Esophagus squamous epithelium (tissue), 5 donors: ENCODE measurements around the gene APOF. TPM values are rescaled to one million over a fixed set of nuclear protein-coding genes. Genes with fewer than 3 reads are reported as not detected.

Experiments
- DNase-seq: peaks from one replicate; lab custom pipeline; 2025; lab: John Stamatoyannopoulos, UW
- H3K27ac ChIP-seq, 4 donors: fragments of 200-600 bp; sonication (generic); one replicate each; pipeline ENCODE4 v1.5.1; 2016 to 2019; ENCODE audit warnings: mild to moderate bottlenecking in 1 of 4
- H3K27me3 ChIP-seq, 4 donors: fragments of 200-600 bp; sonication (generic); 1 replicate in 3 of 4; 2 replicates in 1 of 4; pipeline versions ENCODE4 v1.5.1 to v1.6.0; 2017 to 2021; ENCODE audit warnings: antibody characterized with exemption in 1 of 4
- H3K36me3 ChIP-seq, 3 donors: fragments of 200-600 bp; sonication (generic); one replicate each; pipeline ENCODE4 v1.5.1; 2016 to 2019
- H3K4me1 ChIP-seq, 3 donors: fragments of 200-600 bp; sonication (generic); one replicate each; pipeline ENCODE4 v1.5.1; 2017 to 2019
- H3K4me3 ChIP-seq, 4 donors: fragments of 200-600 bp; sonication (generic); 1 replicate in 3 of 4; 2 replicates in 1 of 4; pipeline ENCODE4 v1.5.1; 2016 to 2019; ENCODE audit warnings: mild to moderate bottlenecking in 2 of 4, moderate library complexity in 1 of 4
- H3K9me3 ChIP-seq, 3 donors: fragments of 200-600 bp; sonication (generic); one replicate each; pipeline ENCODE4 v1.5.1; 2016 to 2019
- POLR2A ChIP-seq, 4 donors: fragments of 450-650 bp; IDR thresholded peaks; one replicate each; pipeline ENCODE4 v1.6.1; 2017; ENCODE audit warnings: antibody characterized with exemption in 4 of 4, mild to moderate bottlenecking in 4 of 4, moderate library complexity in 3 of 4
- WGBS, 2 donors: methylation state at CpG; one replicate each; pipeline ENCODE4 v1.1.5; 2018; 5-methylcytosine and 5-hydroxymethylcytosine counted together
- intact Hi-C: fragments of 100-400 bp; cut with DNase I; formaldehyde crosslinking; loops from one replicate; pipeline ENCODE4 v1.15.0; 2022
- total RNA-seq, 4 donors: library from RNA; depleted of rRNA; stranded (reverse); fragments of >200 nt; gene quantifications; one replicate each; pipeline ENCODE4 v1.1.0, GENCODE V29; 2016
- TF ChIP-seq, protein P1 (sequence below), 6 experiments: fragments of 450-650 bp in 4 of 6; fragments of 200-600 bp in 2 of 6; sonication (generic) in 2 of 6; IDR thresholded peaks; one replicate each; pipeline ENCODE4 v1.5.1; 2016 to 2019; ENCODE audit warnings: antibody characterized with exemption in 6 of 6, mild to moderate bottlenecking in 4 of 6, moderate library complexity in 4 of 6
- donor health status: DM: yes; HTN: yes; CAD: no.

APOF gene
- total RNA-seq, 4 donors from 2014 or later, result not detected

DNA sequence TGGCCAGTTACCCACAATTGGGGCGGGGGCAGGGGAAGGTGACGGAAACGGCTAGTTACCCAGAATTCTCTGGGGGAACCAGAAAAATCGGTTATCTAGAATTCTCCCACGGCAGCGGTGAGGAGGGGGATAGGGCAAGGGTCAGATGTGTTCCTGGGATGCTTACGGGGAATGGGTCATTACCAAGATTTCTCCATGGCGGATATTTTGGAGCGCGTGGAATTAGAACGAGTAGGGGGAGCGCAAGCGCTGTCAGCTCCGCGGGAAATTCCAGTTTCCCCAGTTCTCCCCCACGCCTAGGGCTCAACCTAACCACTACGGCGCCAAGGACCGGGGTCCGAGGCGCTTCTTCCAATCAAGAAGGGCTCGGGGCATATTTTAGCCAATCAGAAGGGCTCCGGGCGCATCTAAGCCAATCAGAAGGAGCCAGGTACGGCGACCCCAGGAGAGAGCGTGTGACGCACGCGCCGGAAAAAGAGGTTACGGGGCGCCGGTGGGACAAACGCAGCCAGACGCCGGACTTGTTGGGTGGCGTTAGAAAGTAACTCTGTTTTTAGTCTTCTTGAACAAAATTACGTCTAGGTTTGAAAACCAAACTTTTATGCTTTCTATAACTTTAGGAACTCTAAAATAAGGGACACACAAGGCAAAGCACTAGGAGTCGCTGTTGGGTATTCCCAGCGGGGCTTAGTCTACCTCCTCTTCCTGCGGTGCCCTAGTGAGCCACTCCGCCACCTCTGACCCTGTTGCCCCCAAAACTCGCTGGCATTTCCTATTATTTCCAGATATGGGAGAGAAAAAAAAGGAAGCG lies 28.8 kb downstream of the APOF start, which contains the start of gene PAN2:
PAN2 (minus strand) TSS at position 322 of the 811 bp plus-strand sequence. CDS start 906 bp downstream, outside the sequence.
- WGBS, 2 donors, result 0 to 1% methylated on average over 34 to 44 of the region's 45 CpGs
- TF ChIP-seq, protein P1, sequence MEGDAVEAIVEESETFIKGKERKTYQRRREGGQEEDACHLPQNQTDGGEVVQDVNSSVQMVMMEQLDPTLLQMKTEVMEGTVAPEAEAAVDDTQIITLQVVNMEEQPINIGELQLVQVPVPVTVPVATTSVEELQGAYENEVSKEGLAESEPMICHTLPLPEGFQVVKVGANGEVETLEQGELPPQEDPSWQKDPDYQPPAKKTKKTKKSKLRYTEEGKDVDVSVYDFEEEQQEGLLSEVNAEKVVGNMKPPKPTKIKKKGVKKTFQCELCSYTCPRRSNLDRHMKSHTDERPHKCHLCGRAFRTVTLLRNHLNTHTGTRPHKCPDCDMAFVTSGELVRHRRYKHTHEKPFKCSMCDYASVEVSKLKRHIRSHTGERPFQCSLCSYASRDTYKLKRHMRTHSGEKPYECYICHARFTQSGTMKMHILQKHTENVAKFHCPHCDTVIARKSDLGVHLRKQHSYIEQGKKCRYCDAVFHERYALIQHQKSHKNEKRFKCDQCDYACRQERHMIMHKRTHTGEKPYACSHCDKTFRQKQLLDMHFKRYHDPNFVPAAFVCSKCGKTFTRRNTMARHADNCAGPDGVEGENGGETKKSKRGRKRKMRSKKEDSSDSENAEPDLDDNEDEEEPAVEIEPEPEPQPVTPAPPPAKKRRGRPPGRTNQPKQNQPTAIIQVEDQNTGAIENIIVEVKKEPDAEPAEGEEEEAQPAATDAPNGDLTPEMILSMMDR (IDR thresholded peaks at IDR 0.05), result peak; percentile 46 to 71 (median 59)
- peak in 3 of 4 donors; percentile 23 to 78 (median 39) for TF ChIP-seq POLR2A (IDR thresholded peaks at IDR 0.05)
- DNase-seq, result peak; percentile 86
- intact Hi-C loops, result no loop called here
- Histone ChIP-seq H3K4me1 (peaks cover 7 to 28% (median 15%) of the 10 kb centered on the region in 3 donors), H3K27me3 (no peaks in the 10 kb centered on the region), H3K9me3 (no peaks in the 10 kb centered on the region), H3K4me3 (peak within 1 kb of the TSS; percentile 41 to 82 (median 66)), H3K27ac (peak within 1 kb of the TSS; percentile 88 to 96 (median 96)), H3K36me3 (no peaks in the 10 kb centered on the region)

DNA sequence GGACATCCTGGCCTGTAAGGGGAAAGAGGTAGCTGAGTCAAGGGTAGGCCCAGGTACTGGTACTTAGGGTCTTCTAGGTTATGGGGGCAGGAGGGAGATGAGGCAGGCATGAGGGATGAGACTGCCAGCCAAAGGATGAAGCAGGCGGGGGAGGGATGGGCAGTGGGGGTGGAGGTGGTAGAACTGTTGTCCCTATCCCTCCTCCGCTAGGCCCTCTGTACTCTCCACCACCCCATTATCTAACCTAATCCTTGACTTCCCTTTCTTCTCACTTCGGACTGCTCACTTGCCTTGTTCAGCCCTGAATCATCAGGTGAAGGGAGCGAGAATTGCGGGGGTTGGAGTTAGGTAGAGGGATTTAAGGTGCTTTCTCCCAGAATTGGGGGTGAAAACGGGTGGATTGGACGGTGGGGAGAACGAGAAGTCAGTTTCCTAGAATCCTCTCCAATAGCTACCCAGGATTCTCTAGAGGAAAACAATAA lies 29.4 kb downstream of the APOF start:
- Histone ChIP-seq H3K4me1 (peaks cover 7 to 22% (median 9%) of the 10 kb centered on the region in 3 donors), H3K27ac (peak overlapping the region; percentile 88 to 96 (median 96)), H3K4me3 (peak overlapping the region; percentile 41 to 82 (median 66)), H3K36me3 (peaks cover 0 to 5% (median 0%) of the 10 kb centered on the region in 3 donors), H3K27me3 (no peaks in the 10 kb centered on the region), H3K9me3 (no peaks in the 10 kb centered on the region)
- no peak for TF ChIP-seq POLR2A (IDR thresholded peaks at IDR 0.05)
- TF ChIP-seq, protein P1 (IDR thresholded peaks at IDR 0.05), result no peak
- 6 to 17% methylated on average over 7 to 8 of the region's 8 CpGs for WGBS, 2 donors
- intact Hi-C loops, result no loop called here
- DNase-seq, result no peak

DNA sequence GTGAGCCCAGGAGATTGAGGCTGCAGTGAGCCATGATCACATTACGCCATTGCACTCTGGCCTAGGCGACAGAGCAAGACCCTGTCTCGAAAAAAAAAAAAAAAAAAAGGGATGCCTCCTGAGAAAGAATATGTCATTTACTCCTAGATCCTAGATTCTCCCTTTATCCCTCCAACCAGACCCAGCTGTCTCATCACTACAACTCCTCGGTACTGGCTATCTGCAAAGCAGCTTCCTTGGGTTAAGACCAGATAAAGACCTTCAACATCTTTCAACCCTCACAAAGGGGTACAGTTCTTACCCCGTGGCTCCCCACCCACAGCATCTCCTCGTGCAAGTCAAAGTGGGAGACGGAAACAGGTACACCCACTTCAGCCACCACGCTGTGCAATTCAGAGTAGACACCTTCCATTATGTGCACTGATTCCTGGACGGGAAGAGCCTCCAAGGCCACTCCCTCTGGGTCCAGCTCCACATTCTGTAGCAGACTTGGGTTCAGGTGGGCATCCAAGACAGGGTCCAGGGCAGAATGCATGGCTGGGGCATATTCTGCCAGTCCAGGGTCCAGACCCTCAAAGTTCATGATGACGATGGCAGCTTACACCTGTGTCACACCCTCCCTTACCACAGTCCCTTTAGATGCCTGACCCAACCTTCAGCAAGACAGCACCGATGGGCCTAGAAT lies 30.0 kb downstream of the APOF start:
- Histone ChIP-seq H3K9me3 (no peaks in the 10 kb centered on the region), H3K4me3 (peak overlapping the region; percentile 41 to 82 (median 66)), H3K27me3 (no peaks in the 10 kb centered on the region), H3K27ac (peak overlapping the region; percentile 88 to 96 (median 96)), H3K4me1 (peaks cover 7 to 18% (median 9%) of the 10 kb centered on the region in 3 donors), H3K36me3 (peaks cover 0 to 10% (median 0%) of the 10 kb centered on the region in 3 donors)
- intact Hi-C loops, result no loop called here
- no peak for DNase-seq
- 89 to 94% methylated on average over 7 to 8 of the region's 11 CpGs for whole genome bisulfite sequencing, 2 donors
- TF ChIP-seq, protein P1 (IDR thresholded peaks at IDR 0.05), result no peak
- no peak for TF ChIP-seq POLR2A (IDR thresholded peaks at IDR 0.05)

DNA sequence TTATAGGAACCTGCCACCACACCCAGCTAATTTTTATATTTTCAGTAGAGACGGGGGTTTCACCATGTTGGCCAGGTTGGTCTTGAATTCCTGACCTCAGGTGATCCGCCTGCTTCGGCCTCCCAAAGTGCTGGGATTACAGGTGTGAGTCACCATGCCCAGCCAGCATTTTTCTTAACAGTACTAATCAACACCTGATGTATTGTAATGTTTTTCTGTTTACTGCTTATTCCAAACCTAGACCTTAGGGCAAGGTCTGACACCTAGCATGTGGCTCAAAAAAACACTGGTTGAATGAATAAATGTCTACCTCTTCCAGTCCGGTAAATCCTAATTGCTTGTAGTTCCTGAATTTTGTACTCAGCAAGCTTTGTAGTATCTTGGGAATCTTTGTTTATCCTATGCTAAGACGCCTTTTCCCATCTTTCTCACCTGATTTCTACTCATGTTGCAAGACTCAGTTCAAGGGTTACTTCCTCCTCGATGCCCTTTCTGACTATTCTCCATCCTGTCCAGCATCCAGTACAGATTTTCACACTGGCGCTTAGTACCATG lies 31.6 kb downstream of the APOF start:
- H3K4me3 ChIP-seq, result no peak overlapping the region
- no peak for DNase-seq
- 76 to 91% methylated on average over 7 of the region's 7 CpGs for WGBS, 2 donors
- no peak overlapping the region for H3K27ac ChIP-seq
- peaks cover 7 to 18% (median 9%) of the 10 kb centered on the region in 3 donors for H3K4me1 ChIP-seq
- TF ChIP-seq, protein P1 (IDR thresholded peaks at IDR 0.05), result no peak
- peaks cover 11 to 27% (median 11%) of the 10 kb centered on the region in 3 donors for H3K36me3 ChIP-seq
- intact Hi-C loops, result no loop called here
- H3K27me3 ChIP-seq, result no peaks in the 10 kb centered on the region
- no peaks in the 10 kb centered on the region for H3K9me3 ChIP-seq
